WTC11 (cell line): ENCODE results near the gene UBTD1. TPM values are rescaled to one million over a fixed set of nuclear protein-coding genes. Genes with fewer than 3 reads are reported as not detected.

Experiments used
- ATAC-seq: fragments of 200-7000 bp; cut with Tn5 transposase; 2 replicates; pipeline ENCODE4 v1.10.0; 2021; ENCODE audit warnings: mild to moderate bottlenecking, moderate library complexity
- Bru-seq: library from RNA; stranded (reverse); fragments of 400-500 nt; gene quantifications from one replicate; lab custom pipeline; 2021; lab: Mats Ljungman, UMichigan
- CTCF ChIA-PET: fragments of 300-600 bp; sonication (Branson Sonifier 250); formaldehyde crosslinking; loops from one replicate; lab custom pipeline; 2021; ENCODE audit warnings: antibody characterized with exemption; lab: Charles Lee
- POLR2A ChIA-PET: fragments of 350-600 bp; sonication (Branson Sonifier 250); formaldehyde crosslinking; loops from one replicate; lab custom pipeline; 2021; ENCODE audit warnings: antibody characterized with exemption; lab: Charles Lee
- DNase-seq: peaks from one replicate; pipeline ENCODE4 v3.0.0; 2021; ENCODE audit warnings: low spot score
- H3K27ac Mint-ChIP-seq: 2 replicates; pipeline ENCODE4 v1.8.0; 2021; ENCODE audit warnings: mixed read lengths
- H3K27me3 Mint-ChIP-seq: 2 replicates; pipeline ENCODE4 v1.8.0; 2021; ENCODE audit warnings: low read depth, mild to moderate bottlenecking, moderate library complexity, mixed read lengths
- H3K36me3 Mint-ChIP-seq: 2 replicates; pipeline ENCODE4 v1.8.0; 2021; ENCODE audit warnings: mixed read lengths
- H3K4me1 Mint-ChIP-seq: 2 replicates; pipeline ENCODE4 v1.8.0; 2022; ENCODE audit warnings: mixed read lengths
- H3K4me3 Mint-ChIP-seq: 2 replicates; pipeline ENCODE4 v1.8.0; 2021; ENCODE audit warnings: mild to moderate bottlenecking, moderate library complexity, mixed read lengths
- H3K9me3 Mint-ChIP-seq: 2 replicates; pipeline ENCODE4 v1.8.0; 2021; ENCODE audit warnings: mixed read lengths
- ATF1 ChIP-seq: sonication (generic); formaldehyde crosslinking; IDR thresholded peaks from 2 replicates; pipeline ENCODE4 v1.8.1; 2023; ENCODE audit warnings: mild to moderate bottlenecking, moderate library complexity, missing genetic modification reagents
- ATF3 ChIP-seq: sonication (generic); formaldehyde crosslinking; conservative IDR thresholded peaks from 2 replicates; pipeline ENCODE4 v1.8.1; 2022; ENCODE audit warnings: mild to moderate bottlenecking, missing genetic modification reagents
- ETV6 ChIP-seq: sonication (generic); formaldehyde crosslinking; IDR thresholded peaks from 2 replicates; pipeline ENCODE4 v1.8.1; 2022; ENCODE audit warnings: mild to moderate bottlenecking, missing genetic modification reagents
- FOXJ3 ChIP-seq: sonication (generic); formaldehyde crosslinking; IDR thresholded peaks from 2 replicates; pipeline ENCODE4 v1.9.0; 2021; ENCODE audit warnings: missing genetic modification reagents, mild to moderate bottlenecking, borderline replicate concordance
- HMGXB4 ChIP-seq: sonication (generic); formaldehyde crosslinking; IDR thresholded peaks from 2 replicates; pipeline ENCODE4 v1.8.1; 2023; ENCODE audit warnings: mild to moderate bottlenecking, moderate library complexity, missing genetic modification reagents
- KAT7 ChIP-seq: sonication (generic); formaldehyde crosslinking; IDR thresholded peaks from 2 replicates; pipeline ENCODE4 v1.8.1; 2023; ENCODE audit warnings: missing genetic modification reagents, mild to moderate bottlenecking, borderline replicate concordance
- MXD4 ChIP-seq: fragments of 250-450 bp; sonication (Bioruptor Pico); IDR thresholded peaks from 2 replicates; pipeline ENCODE4 v1.8.0; 2021; ENCODE audit warnings: mild to moderate bottlenecking, moderate library complexity, borderline replicate concordance
- NR2C2 ChIP-seq: sonication (generic); formaldehyde crosslinking; IDR thresholded peaks from 2 replicates; pipeline ENCODE4 v1.8.0; 2022; ENCODE audit warnings: mild to moderate bottlenecking, missing genetic modification reagents
- NR3C1 ChIP-seq: sonication (generic); formaldehyde crosslinking; conservative IDR thresholded peaks from 2 replicates; pipeline ENCODE4 v1.8.1; 2023; ENCODE audit warnings: low read depth, mild to moderate bottlenecking, missing genetic modification reagents
- PREB ChIP-seq: sonication (generic); formaldehyde crosslinking; IDR thresholded peaks from 2 replicates; pipeline ENCODE4 v1.8.1; 2022; ENCODE audit warnings: mild to moderate bottlenecking, missing genetic modification reagents, moderate library complexity, borderline replicate concordance
- RELA ChIP-seq: sonication (generic); formaldehyde crosslinking; IDR thresholded peaks from 2 replicates; pipeline ENCODE4 v1.8.1; 2022; ENCODE audit warnings: missing genetic modification reagents, mild to moderate bottlenecking, borderline replicate concordance
- TEAD4 ChIP-seq: sonication (generic); formaldehyde crosslinking; IDR thresholded peaks from 2 replicates; pipeline ENCODE4 v1.8.0; 2022; ENCODE audit warnings: mild to moderate bottlenecking, missing genetic modification reagents
- TP53 ChIP-seq: sonication (generic); formaldehyde crosslinking; IDR thresholded peaks from 2 replicates; pipeline ENCODE4 v1.8.1; 2023; ENCODE audit warnings: mild to moderate bottlenecking, missing genetic modification reagents
- USF1 ChIP-seq: sonication (generic); formaldehyde crosslinking; IDR thresholded peaks from 2 replicates; pipeline ENCODE4 v1.8.0; 2022; ENCODE audit warnings: mild to moderate bottlenecking, missing genetic modification reagents
- ZNF232 ChIP-seq: sonication (generic); formaldehyde crosslinking; IDR thresholded peaks from 2 replicates; pipeline ENCODE4 v1.8.0; 2022; ENCODE audit warnings: mild to moderate bottlenecking, missing genetic modification reagents
- long read RNA-seq, 3 experiments: library from RNA in 1 of 3; library from capped mRNA in 1 of 3; library from polyadenylated mRNA in 1 of 3; unstranded in 2 of 3; stranded (forward) in 1 of 3; transcript quantifications; one replicate each; pipeline ENCODE4 v2.0.0, GENCODE V29; 2021
- total RNA-seq: library from RNA; stranded (reverse); gene quantifications from 3 replicates; pipeline ENCODE4 v1.2.3, GENCODE V29; 2021
- TF ChIP-seq, protein P1 (sequence below): sonication (generic); formaldehyde crosslinking; IDR thresholded peaks from 2 replicates; pipeline ENCODE4 v1.8.1; 2023; ENCODE audit warnings: mild to moderate bottlenecking, missing genetic modification reagents
- TF ChIP-seq, protein P2 (sequence below): sonication (generic); formaldehyde crosslinking; IDR thresholded peaks from 2 replicates; pipeline ENCODE4 v1.8.0; 2022; ENCODE audit warnings: mild to moderate bottlenecking, missing genetic modification reagents
- TF ChIP-seq, protein P3 (sequence below): sonication (generic); formaldehyde crosslinking; IDR thresholded peaks from 2 replicates; pipeline ENCODE4 v1.8.0; 2023; ENCODE audit warnings: missing genetic modification reagents, mild to moderate bottlenecking, borderline replicate concordance
- TF ChIP-seq, protein P4 (sequence below): sonication (generic); formaldehyde crosslinking; IDR thresholded peaks from 2 replicates; pipeline ENCODE4 v1.8.0; 2022; ENCODE audit warnings: missing genetic modification reagents

The UBTD1 gene
- 29.1 to 35.7 TPM (median 31.2 TPM) in 3 replicates for total RNA-seq
- Bru-seq, nascent RNA: percentile 59 among the genes with signal in this experiment
- long read RNA-seq, experiment 1, transcript UBTD1-201 (3 exons, 1,706 nt): major isoform, 101 of 111 reads
- long read RNA-seq, experiment 1, partial matches to known transcripts: 5 of 111 reads
- long read RNA-seq, experiment 1, other reads (novel, unspliced or antisense): 5 of 111 reads
- long read RNA-seq, experiment 2, transcript UBTD1-201 (3 exons, 1,706 nt): major isoform, 39 of 47 reads
- long read RNA-seq, experiment 2, partial matches to known transcripts: 6 of 47 reads
- long read RNA-seq, experiment 2, other reads (novel, unspliced or antisense): 2 of 47 reads
- long read RNA-seq, experiment 3, partial matches to known transcripts: 3 of 4 reads
- long read RNA-seq, experiment 3, other reads (novel, unspliced or antisense): 0 of 4 reads

DNA sequence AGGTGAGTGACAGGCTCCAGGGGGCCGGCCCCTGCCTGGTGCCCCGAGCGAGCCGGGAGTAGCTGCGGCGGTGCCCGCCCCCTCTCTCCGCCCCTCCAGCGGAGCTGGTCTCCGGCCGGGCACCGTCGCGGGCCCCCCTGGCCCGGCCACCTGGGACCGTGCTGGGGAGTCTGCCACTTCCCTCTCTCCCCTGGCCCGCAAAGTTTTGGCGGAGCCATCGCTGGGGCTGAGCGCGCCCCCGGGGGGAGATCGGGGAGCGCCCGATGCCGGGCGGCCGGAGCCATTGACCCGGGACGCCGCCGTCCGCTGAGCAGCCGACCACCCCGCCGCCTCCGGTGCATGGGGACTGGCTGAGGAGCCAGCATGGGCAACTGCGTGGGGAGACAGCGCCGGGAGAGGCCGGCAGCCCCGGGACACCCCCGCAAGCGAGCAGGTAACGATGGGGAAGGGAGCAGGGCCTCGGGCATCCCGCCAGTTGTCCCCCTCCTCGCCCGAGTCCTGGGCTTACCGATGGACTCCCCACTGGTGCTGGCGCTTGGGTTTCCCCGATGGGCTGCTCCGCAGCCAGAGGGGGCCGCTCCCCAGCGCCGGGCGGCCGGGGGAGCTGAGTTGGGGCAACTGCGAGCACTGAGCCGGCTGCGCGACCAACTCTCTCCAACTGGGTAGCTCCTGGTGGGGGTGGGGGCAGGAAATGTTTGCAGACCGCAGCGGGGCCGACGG is at the start of gene UBTD1:
TSS of gene UBTD1 (plus strand) at position 84 of the 720 bp plus-strand sequence. CDS start at position 364, 280 bp downstream.
- peak within 1 kb of the TSS; percentile 81 for H3K4me3 Mint-ChIP-seq
- H3K27me3 Mint-ChIP-seq: peaks cover 21% of the 10 kb centered on the region
- ChIA-PET POLR2A (interaction anchor here (0.5 to 1.6 kb wide), 8 partner anchors 10 to 142 kb away, joined by 3 to 6 read pairs (median 3); no protein-coding TSS in a partner anchor), CTCF (interaction anchor here (0.6 to 2.4 kb wide), 12 partner anchors 9 to 113 kb away, joined by 4 to 36 read pairs (median 10); partner anchors contain the start of gene ANKRD2)
- peaks cover 1% of the 10 kb centered on the region; the same call in 1 of the 2 replicates for H3K36me3 Mint-ChIP-seq
- no peaks in the 10 kb centered on the region for H3K9me3 Mint-ChIP-seq
- peak within 1 kb of the TSS; percentile 91 for H3K27ac Mint-ChIP-seq
- peak; percentile 55 for DNase-seq
- H3K4me1 Mint-ChIP-seq: peaks cover 57% of the 10 kb centered on the region
- peak; percentile 2 for ATAC-seq
- TF ChIP-seq PREB (CRISPR knock-in tag): no peak
- TF ChIP-seq NR2C2: no peak
- 0 out of 2 replicates have a peak, but pooled peaks have one; percentile 41 for TF ChIP-seq KAT7 (CRISPR knock-in tag)
- TF ChIP-seq ATF3: no peak
- TF ChIP-seq, protein P1, sequence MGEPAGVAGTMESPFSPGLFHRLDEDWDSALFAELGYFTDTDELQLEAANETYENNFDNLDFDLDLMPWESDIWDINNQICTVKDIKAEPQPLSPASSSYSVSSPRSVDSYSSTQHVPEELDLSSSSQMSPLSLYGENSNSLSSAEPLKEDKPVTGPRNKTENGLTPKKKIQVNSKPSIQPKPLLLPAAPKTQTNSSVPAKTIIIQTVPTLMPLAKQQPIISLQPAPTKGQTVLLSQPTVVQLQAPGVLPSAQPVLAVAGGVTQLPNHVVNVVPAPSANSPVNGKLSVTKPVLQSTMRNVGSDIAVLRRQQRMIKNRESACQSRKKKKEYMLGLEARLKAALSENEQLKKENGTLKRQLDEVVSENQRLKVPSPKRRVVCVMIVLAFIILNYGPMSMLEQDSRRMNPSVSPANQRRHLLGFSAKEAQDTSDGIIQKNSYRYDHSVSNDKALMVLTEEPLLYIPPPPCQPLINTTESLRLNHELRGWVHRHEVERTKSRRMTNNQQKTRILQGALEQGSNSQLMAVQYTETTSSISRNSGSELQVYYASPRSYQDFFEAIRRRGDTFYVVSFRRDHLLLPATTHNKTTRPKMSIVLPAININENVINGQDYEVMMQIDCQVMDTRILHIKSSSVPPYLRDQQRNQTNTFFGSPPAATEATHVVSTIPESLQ (CRISPR knock-in tag): no peak
- no peak for TF ChIP-seq USF1
- TF ChIP-seq NR3C1 (CRISPR knock-in tag): 0 out of 2 replicates have a peak, but pooled peaks have one; percentile 87
- TF ChIP-seq TEAD4 (CRISPR knock-in tag): no peak
- TF ChIP-seq, protein P2, sequence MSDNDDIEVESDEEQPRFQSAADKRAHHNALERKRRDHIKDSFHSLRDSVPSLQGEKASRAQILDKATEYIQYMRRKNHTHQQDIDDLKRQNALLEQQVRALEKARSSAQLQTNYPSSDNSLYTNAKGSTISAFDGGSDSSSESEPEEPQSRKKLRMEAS (CRISPR knock-in tag): no peak
- peak; percentile 31; the same call in 1 of the 2 replicates for TF ChIP-seq TP53
- no peak for TF ChIP-seq MXD4 (CRISPR knock-in tag)
- no peak for TF ChIP-seq ATF1 (CRISPR knock-in tag)
- TF ChIP-seq, protein P3, sequence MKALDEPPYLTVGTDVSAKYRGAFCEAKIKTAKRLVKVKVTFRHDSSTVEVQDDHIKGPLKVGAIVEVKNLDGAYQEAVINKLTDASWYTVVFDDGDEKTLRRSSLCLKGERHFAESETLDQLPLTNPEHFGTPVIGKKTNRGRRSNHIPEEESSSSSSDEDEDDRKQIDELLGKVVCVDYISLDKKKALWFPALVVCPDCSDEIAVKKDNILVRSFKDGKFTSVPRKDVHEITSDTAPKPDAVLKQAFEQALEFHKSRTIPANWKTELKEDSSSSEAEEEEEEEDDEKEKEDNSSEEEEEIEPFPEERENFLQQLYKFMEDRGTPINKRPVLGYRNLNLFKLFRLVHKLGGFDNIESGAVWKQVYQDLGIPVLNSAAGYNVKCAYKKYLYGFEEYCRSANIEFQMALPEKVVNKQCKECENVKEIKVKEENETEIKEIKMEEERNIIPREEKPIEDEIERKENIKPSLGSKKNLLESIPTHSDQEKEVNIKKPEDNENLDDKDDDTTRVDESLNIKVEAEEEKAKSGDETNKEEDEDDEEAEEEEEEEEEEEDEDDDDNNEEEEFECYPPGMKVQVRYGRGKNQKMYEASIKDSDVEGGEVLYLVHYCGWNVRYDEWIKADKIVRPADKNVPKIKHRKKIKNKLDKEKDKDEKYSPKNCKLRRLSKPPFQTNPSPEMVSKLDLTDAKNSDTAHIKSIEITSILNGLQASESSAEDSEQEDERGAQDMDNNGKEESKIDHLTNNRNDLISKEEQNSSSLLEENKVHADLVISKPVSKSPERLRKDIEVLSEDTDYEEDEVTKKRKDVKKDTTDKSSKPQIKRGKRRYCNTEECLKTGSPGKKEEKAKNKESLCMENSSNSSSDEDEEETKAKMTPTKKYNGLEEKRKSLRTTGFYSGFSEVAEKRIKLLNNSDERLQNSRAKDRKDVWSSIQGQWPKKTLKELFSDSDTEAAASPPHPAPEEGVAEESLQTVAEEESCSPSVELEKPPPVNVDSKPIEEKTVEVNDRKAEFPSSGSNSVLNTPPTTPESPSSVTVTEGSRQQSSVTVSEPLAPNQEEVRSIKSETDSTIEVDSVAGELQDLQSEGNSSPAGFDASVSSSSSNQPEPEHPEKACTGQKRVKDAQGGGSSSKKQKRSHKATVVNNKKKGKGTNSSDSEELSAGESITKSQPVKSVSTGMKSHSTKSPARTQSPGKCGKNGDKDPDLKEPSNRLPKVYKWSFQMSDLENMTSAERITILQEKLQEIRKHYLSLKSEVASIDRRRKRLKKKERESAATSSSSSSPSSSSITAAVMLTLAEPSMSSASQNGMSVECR (CRISPR knock-in tag): no peak
- peak; percentile 66; the same call in 1 of the 2 replicates for TF ChIP-seq HMGXB4 (CRISPR knock-in tag)
- no peak for TF ChIP-seq FOXJ3 (CRISPR knock-in tag)
- TF ChIP-seq RELA (CRISPR knock-in tag): no peak
- no peak for TF ChIP-seq ZNF232
- TF ChIP-seq, protein P4, sequence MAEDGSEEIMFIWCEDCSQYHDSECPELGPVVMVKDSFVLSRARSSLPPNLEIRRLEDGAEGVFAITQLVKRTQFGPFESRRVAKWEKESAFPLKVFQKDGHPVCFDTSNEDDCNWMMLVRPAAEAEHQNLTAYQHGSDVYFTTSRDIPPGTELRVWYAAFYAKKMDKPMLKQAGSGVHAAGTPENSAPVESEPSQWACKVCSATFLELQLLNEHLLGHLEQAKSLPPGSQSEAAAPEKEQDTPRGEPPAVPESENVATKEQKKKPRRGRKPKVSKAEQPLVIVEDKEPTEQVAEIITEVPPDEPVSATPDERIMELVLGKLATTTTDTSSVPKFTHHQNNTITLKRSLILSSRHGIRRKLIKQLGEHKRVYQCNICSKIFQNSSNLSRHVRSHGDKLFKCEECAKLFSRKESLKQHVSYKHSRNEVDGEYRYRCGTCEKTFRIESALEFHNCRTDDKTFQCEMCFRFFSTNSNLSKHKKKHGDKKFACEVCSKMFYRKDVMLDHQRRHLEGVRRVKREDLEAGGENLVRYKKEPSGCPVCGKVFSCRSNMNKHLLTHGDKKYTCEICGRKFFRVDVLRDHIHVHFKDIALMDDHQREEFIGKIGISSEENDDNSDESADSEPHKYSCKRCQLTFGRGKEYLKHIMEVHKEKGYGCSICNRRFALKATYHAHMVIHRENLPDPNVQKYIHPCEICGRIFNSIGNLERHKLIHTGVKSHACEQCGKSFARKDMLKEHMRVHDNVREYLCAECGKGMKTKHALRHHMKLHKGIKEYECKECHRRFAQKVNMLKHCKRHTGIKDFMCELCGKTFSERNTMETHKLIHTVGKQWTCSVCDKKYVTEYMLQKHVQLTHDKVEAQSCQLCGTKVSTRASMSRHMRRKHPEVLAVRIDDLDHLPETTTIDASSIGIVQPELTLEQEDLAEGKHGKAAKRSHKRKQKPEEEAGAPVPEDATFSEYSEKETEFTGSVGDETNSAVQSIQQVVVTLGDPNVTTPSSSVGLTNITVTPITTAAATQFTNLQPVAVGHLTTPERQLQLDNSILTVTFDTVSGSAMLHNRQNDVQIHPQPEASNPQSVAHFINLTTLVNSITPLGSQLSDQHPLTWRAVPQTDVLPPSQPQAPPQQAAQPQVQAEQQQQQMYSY: no peak
- TF ChIP-seq ETV6: no peak; the same call in 1 of the 2 replicates
